ENCODE measurements around the gene NFE2L2. TPM values are rescaled to one million over a fixed set of nuclear protein-coding genes. Genes with fewer than 3 reads are reported as not detected.

The NFE2L2 gene
- total and polyA plus RNA-seq, 9 of the 15 experiments (the other 6 are each of a cell fraction or from before 2014, with no cell fraction given) = 29.3 to 120 (median 59.3) TPM

DNA sequence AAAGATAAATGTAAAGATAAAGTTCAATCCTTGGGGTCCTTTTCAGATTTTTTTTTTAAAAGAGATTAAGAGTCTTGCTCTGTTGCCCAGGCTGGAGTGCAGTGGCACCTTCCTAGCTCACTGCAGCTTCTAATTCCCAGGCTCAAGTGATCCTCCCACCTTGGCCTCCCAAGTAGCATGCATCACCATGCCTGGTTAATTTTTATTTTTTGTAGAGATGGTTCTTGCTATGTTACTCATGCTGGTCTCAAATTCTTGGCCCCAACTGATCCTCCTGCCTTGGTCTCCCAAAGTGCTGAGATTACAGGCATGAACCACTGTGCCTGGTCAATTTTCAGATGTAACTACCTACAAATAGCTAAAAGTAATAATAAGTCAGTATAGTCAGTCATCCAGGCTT lies 21.1 kb downstream of the NFE2L2 start:
- Histone ChIP-seq H3K27me3 (ENCODE audit: control insufficient read depth in 2 of 2, insufficient read depth in 2 of 2, low read length in 2 of 2) (no peaks in the 10 kb centered on the region), H3K4me2 (ENCODE audit: insufficient read depth, low read length) (no peak overlapping the region; the same call in 1 of the 2 replicates), H3K79me2 (ENCODE audit: control insufficient read depth, insufficient read depth, low read length) (peaks cover 98% of the 10 kb centered on the region), H3K4me3 (no peak overlapping the region), H3K36me3 (ENCODE audit: control insufficient read depth, insufficient read depth, low read length) (peaks cover 37% of the 10 kb centered on the region; the same call in 2 of the 3 replicates), H3K9ac (ENCODE audit: insufficient read depth in 1 of 2, low read depth in 2 of 2, low read length in 2 of 2) (peak overlapping the region in 1 of 2 experiments; percentile 52; a peak in 3 of 4 replicates), H3K27ac (ENCODE audit: extremely low read depth, low read depth, low read length) (peak overlapping the region; percentile 78), H3K9me1 (ENCODE audit: control insufficient read depth, insufficient read depth, low read length) (no peaks in the 10 kb centered on the region), H3K4me1 (replicated peaks in 1 of 2; ENCODE audit: control insufficient read depth in 2 of 2, insufficient read depth in 2 of 2, low read length in 2 of 2) (peaks cover 18 to 60% of the 10 kb centered on the region in 2 experiments), H4K20me1 (replicated peaks; ENCODE audit: control insufficient read depth, insufficient read depth, low read length) (peaks cover 25% of the 10 kb centered on the region), H3K9me3 (replicated peaks; ENCODE audit: control insufficient read depth, insufficient read depth, low read depth, low read length) (no peaks in the 10 kb centered on the region), H2AFZ (ENCODE audit: low read depth, low read length) (no peak overlapping the region)
- FAIRE-seq = no peak
- no peak for TF ChIP-seq NFIX (CRISPR knock-in tag; IDR thresholded peaks at IDR 0.05; ENCODE audit: low read depth)
- no peak for TF ChIP-seq DACH1 (IDR thresholded peaks at IDR 0.05; ENCODE audit: partially characterized antibody)
- no peak for TF ChIP-seq XRCC5 (IDR thresholded peaks at IDR 0.05; ENCODE audit: low read depth, low read length)
- TF ChIP-seq ZNF431 (CRISPR knock-in tag; IDR thresholded peaks at IDR 0.05) = no peak
- no peak for TF ChIP-seq MYC (IDR thresholded peaks at IDR 0.05; ENCODE audit: low read depth, low read length)
- TF ChIP-seq MYC (CRISPR knock-in tag; IDR thresholded peaks at IDR 0.05; ENCODE audit: borderline replicate concordance, low read depth) = no peak
- no peak for TF ChIP-seq RBM34 (IDR thresholded peaks at IDR 0.05; ENCODE audit: borderline replicate concordance, insufficient read depth, low read length)
- TF ChIP-seq ETV5 (CRISPR knock-in tag; IDR thresholded peaks at IDR 0.05; ENCODE audit: low read depth) = no peak
- TF ChIP-seq PCBP1 (IDR thresholded peaks at IDR 0.05; ENCODE audit: low read depth, low read length, poor library complexity, severe bottlenecking) = no peak
- 0 out of 2 replicates have a peak, but pooled peaks have one; percentile 29 for TF ChIP-seq PML (IDR thresholded peaks at IDR 0.05; ENCODE audit: low read length)
- no peak for TF ChIP-seq ETV1 (tag; conservative IDR thresholded peaks at IDR 0.05; ENCODE audit: low read depth)
- TF ChIP-seq EWSR1 (IDR thresholded peaks at IDR 0.05; ENCODE audit: borderline replicate concordance, low read depth, partially characterized antibody) = no peak
- TF ChIP-seq SMAD4 (CRISPR knock-in tag; conservative IDR thresholded peaks at IDR 0.05) = peak; percentile 42; the same call in 1 of the 2 replicates
- in situ Hi-C loops (cut with MboI) = no loop called here
- ATAC-seq = no peak
- DNase-seq (ENCODE audit: extremely low read depth in 1 of 4, low spot score in 3 of 4) = no peak
- ChIA-PET CTCF (ENCODE audit: low intra/inter-chr PET ratio) (no interaction called here), POLR2A (interaction anchor here (0.7 to 3.0 kb wide), 3 partner anchors 11 to 20 kb away, joined by 5 to 23 read pairs (median 6); no protein-coding TSS in a partner anchor)
- intact Hi-C loops (cut with micrococcal nuclease) = loop anchor here (2.0 kb wide), 2 partner anchors 19 to 31 kb away; partner anchors contain the start of gene HNRNPA3
- no TSS peak for BruUV-seq (replicated peaks)

Data from K562 (cell line).